Smooth muscle cell (in vitro differentiated cells): Measurements from ENCODE around the gene SLC27A4. TPM values are rescaled to one million over a fixed set of nuclear protein-coding genes. Genes with fewer than 3 reads are reported as not detected.

ENCODE experiments used
- DNase-seq: peaks from one replicate; lab custom pipeline; 2025; ENCODE audit not compliant: unreplicated experiment; lab: John Stamatoyannopoulos, UW
- H2AFZ ChIP-seq: fragments of 200-600 bp; sonication (generic); 2 replicates; pipeline ENCODE4 v1.6.0; 2016; ENCODE audit warnings: antibody characterized with exemption, low read depth, mild to moderate bottlenecking
- H3F3A ChIP-seq: fragments of 200-600 bp; sonication (generic); 2 replicates; pipeline ENCODE4 v1.6.0; 2017; ENCODE audit warnings: antibody characterized with exemption, low read depth
- H3K27ac ChIP-seq: fragments of 200-600 bp; sonication (generic); 2 replicates; pipeline ENCODE4 v1.5.1; 2016; ENCODE audit warnings: low read depth, mild to moderate bottlenecking
- H3K27me3 ChIP-seq: fragments of 200-600 bp; sonication (generic); 2 replicates; pipeline ENCODE4 v1.6.1; 2016; ENCODE audit warnings: low read depth, mild to moderate bottlenecking
- H3K36me3 ChIP-seq: fragments of 200-600 bp; sonication (generic); 2 replicates; pipeline ENCODE4 v1.5.1; 2016; ENCODE audit warnings: low read depth
- H3K4me1 ChIP-seq: fragments of 200-600 bp; sonication (generic); 2 replicates; pipeline ENCODE4 v1.5.1; 2016; ENCODE audit warnings: low read depth
- H3K4me2 ChIP-seq: fragments of 200-600 bp; sonication (generic); 2 replicates; pipeline ENCODE4 v1.6.0; 2016; ENCODE audit warnings: mild to moderate bottlenecking
- H3K4me3 ChIP-seq: fragments of 200-600 bp; sonication (generic); 2 replicates; pipeline ENCODE4 v1.5.1; 2016; ENCODE audit warnings: mild to moderate bottlenecking
- H3K79me2 ChIP-seq: fragments of 200-600 bp; sonication (generic); 2 replicates; pipeline ENCODE4 v1.6.0; 2016; ENCODE audit warnings: low read depth, mild to moderate bottlenecking
- H3K9ac ChIP-seq: fragments of 200-600 bp; sonication (generic); 2 replicates; pipeline ENCODE4 v1.6.0; 2016; ENCODE audit warnings: low read depth
- H3K9me3 ChIP-seq: fragments of 200-600 bp; sonication (generic); replicated peaks from 2 replicates; pipeline ENCODE4 v1.5.1; 2016; ENCODE audit warnings: low read depth
- H4K20me1 ChIP-seq: fragments of 200-600 bp; sonication (generic); 2 replicates; pipeline ENCODE4 v1.6.0; 2016; ENCODE audit warnings: low read depth
- CTCF ChIP-seq: fragments of 200-600 bp; sonication (generic); IDR thresholded peaks from 2 replicates; pipeline ENCODE4 v1.5.1; 2017; ENCODE audit warnings: borderline replicate concordance, mild to moderate bottlenecking, antibody characterized with exemption; ENCODE audit not compliant: insufficient read depth, poor library complexity, severe bottlenecking
- WGBS: methylation state at CpG from one replicate; pipeline ENCODE4 v1.1.7; 2016; ENCODE audit warnings: low lambda C conversion rate; 5-methylcytosine and 5-hydroxymethylcytosine counted together
- polyA plus RNA-seq: library from polyadenylated mRNA; unstranded; fragments of >200 nt; fragmentation: Nextera tagmentation; extraction: Ambion mirVana; gene quantifications from 2 replicates; pipeline ENCODE4 v1.2.1, GENCODE V29; 2016
- total RNA-seq: library from RNA; depleted of rRNA; stranded (reverse); fragments of >200 nt; gene quantifications from 2 replicates; pipeline ENCODE4 v1.2.3, GENCODE V29; 2014

Gene SLC27A4
- total and polyA plus RNA-seq, 2 experiments from 2014 or later: 10.3 to 10.4 TPM

- Histone ChIP-seq H3K4me2 (no peak overlapping the region), H3K36me3 (peaks cover 3% of the 10 kb centered on the region), H3K27me3 (no peaks in the 10 kb centered on the region), H3K79me2 (no peaks in the 10 kb centered on the region), H3K9me3 (no peaks in the 10 kb centered on the region), H4K20me1 (peaks cover 55% of the 10 kb centered on the region), H3K4me1 (peaks cover 12% of the 10 kb centered on the region), H2AFZ (no peak overlapping the region), H3K9ac (no peak overlapping the region), H3F3A (no peaks in the 10 kb centered on the region), H3K27ac (no peak overlapping the region), H3K4me3 (no peak overlapping the region)
- WGBS: 73% methylated on average over 9 of the region's 9 CpGs
- DNase-seq: no peak
- no peak for TF ChIP-seq CTCF
Measured at GRCh38 chr9:128383007-128383753, 42.9 kb downstream of the SLC27A4 start.

DNA sequence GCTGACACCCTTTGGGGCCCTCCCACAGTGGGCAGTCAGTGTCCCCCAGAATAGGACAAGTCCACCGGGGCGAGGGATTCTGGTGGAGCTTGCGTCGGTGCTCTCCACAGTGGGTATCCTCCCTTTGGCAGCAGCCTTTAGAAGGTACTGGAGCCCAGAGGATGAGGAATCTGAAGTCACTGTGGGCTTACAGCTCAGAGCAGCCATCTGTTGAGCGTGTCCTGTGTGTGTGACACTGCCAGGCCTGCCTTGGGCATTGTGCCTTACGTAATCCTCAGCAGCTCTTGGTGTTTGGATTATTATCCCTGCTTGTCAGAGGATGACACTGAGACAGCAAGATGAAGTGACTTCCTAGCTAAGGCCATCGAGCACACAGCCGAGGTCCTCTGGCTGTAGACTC, 43.5 kb downstream of the SLC27A4 start:
- no peaks in the 10 kb centered on the region for H3F3A ChIP-seq
- no peak overlapping the region for H3K4me3 ChIP-seq
- DNase-seq: no peak
- 86% methylated on average over 8 of the region's 8 CpGs for WGBS
- H3K9ac ChIP-seq: no peak overlapping the region
- no peak for TF ChIP-seq CTCF
- no peak overlapping the region for H3K27ac ChIP-seq
- peaks cover 12% of the 10 kb centered on the region for H3K4me1 ChIP-seq
- no peak overlapping the region for H2AFZ ChIP-seq
- peaks cover 3% of the 10 kb centered on the region for H3K36me3 ChIP-seq
- H3K79me2 ChIP-seq: no peaks in the 10 kb centered on the region
- H3K27me3 ChIP-seq: peaks cover 4% of the 10 kb centered on the region
- peaks cover 54% of the 10 kb centered on the region for H4K20me1 ChIP-seq
- H3K9me3 ChIP-seq: no peaks in the 10 kb centered on the region
- H3K4me2 ChIP-seq: no peak overlapping the region

DNA sequence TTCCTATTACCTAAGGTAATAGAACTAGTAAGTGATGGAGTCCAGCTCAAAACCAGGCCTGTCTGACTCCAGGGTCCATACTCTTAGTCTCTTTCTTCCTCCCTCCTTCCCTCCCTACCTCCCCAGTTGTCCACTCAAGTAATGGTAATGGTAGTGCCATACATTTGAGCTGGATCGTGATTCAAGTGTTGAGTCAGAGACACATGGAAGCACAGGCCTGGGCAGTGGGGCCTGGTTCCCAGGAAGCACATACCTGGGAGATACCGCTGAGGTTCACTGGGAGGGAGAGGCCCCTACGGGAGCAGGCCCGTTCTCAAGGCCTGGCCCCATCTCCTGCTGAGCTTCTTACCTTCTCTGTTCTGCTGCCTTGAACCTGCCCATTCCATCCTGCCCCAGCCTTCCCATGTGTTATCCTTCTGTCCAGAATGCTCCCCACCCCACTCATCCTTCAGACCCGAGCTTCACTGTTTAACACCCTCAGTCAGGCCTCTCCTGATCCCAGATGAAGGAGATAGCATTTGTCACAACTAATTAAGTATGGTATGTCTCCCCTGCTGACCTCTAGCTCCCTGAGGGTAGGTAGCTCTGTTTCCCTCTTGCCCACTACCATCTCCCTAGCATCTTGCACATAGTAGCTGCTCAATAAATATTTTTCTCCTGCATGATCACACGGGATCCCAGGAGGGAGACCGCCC, 44.6 kb downstream of the SLC27A4 start:
- H3K79me2 ChIP-seq: no peaks in the 10 kb centered on the region
- H3K9me3 ChIP-seq: no peaks in the 10 kb centered on the region
- H3F3A ChIP-seq: no peaks in the 10 kb centered on the region
- no peak for DNase-seq
- peaks cover 12% of the 10 kb centered on the region for H3K4me1 ChIP-seq
- H3K4me2 ChIP-seq: no peak overlapping the region
- H3K9ac ChIP-seq: no peak overlapping the region
- H3K27me3 ChIP-seq: peaks cover 16% of the 10 kb centered on the region
- peaks cover 3% of the 10 kb centered on the region for H3K36me3 ChIP-seq
- H2AFZ ChIP-seq: no peak overlapping the region
- no peak overlapping the region for H3K27ac ChIP-seq
- H3K4me3 ChIP-seq: no peak overlapping the region
- TF ChIP-seq CTCF: no peak
- H4K20me1 ChIP-seq: peaks cover 62% of the 10 kb centered on the region
- 71% methylated on average over 7 of the region's 7 CpGs for WGBS
